Common myeloid progenitor, CD34-positive (primary cell): ENCODE data around the gene PAMR1.

Experiments
- CTCF ChIA-PET: fragments of 350-600 bp; sonication (Branson Sonifier 250); formaldehyde crosslinking; loops from one replicate; lab custom pipeline; 2021; ENCODE audit warnings: antibody characterized with exemption; lab: Charles Lee
- POLR2A ChIA-PET: fragments of 350-600 bp; sonication (Branson Sonifier 250); formaldehyde crosslinking; loops from one replicate; lab custom pipeline; 2021; ENCODE audit warnings: antibody characterized with exemption; lab: Charles Lee
- DNase-seq, 3 donors: peaks; one replicate each; pipeline versions ENCODE4 v3.0.0 to v3.0.0-alpha.2; 2013
- H3K27ac ChIP-seq, 2 experiments: 1 replicate in 1 of 2; 2 replicates in 1 of 2; pipeline ENCODE4 v1.7.0; 2013; ENCODE audit warnings: inconsistent platforms in 2 of 2, low read length in 2 of 2, mild to moderate bottlenecking in 2 of 2, low read depth in 1 of 2, moderate library complexity in 1 of 2; ENCODE audit not compliant: severe bottlenecking in 2 of 2, insufficient read depth in 1 of 2, poor library complexity in 1 of 2
- H3K27me3 ChIP-seq, 5 experiments: replicated peaks in 2 of 5; 1 replicate in 3 of 5; 2 replicates in 2 of 5; pipeline versions ENCODE4 v1.6.1 to v1.7.0; 2013; ENCODE audit warnings: low read length in 4 of 5, mild to moderate bottlenecking in 2 of 5, moderate library complexity in 2 of 5, inconsistent platforms in 1 of 5; ENCODE audit not compliant: insufficient read depth in 5 of 5, control insufficient read depth in 4 of 5
- H3K36me3 ChIP-seq, 4 experiments: 1 replicate in 2 of 4; 2 replicates in 2 of 4; pipeline versions ENCODE4 v1.6.1 to v1.7.0; 2013; ENCODE audit warnings: low read length in 3 of 4, control low read depth in 1 of 4, mild to moderate bottlenecking in 1 of 4; ENCODE audit not compliant: control insufficient read depth in 4 of 4, insufficient read depth in 4 of 4
- H3K4me1 ChIP-seq, 4 experiments: 1 replicate in 3 of 4; 2 replicates in 1 of 4; pipeline versions ENCODE4 v1.6.1 to v1.7.1; 2013; ENCODE audit warnings: low read length in 3 of 4, mild to moderate bottlenecking in 3 of 4, control low read depth in 1 of 4, inconsistent platforms in 1 of 4, moderate library complexity in 1 of 4; ENCODE audit not compliant: control insufficient read depth in 4 of 4, insufficient read depth in 4 of 4; ENCODE audit errors: control extremely low read depth in 1 of 4
- H3K4me3 ChIP-seq, 7 experiments: 1 replicate in 4 of 7; 2 replicates in 3 of 7; pipeline versions ENCODE4 v1.5.1 to v1.7.0; 2013; ENCODE audit warnings: mild to moderate bottlenecking in 7 of 7, low read length in 6 of 7, moderate library complexity in 6 of 7, inconsistent platforms in 2 of 7, low read depth in 2 of 7, control low read depth in 1 of 7; ENCODE audit not compliant: insufficient read depth in 4 of 7, control insufficient read depth in 1 of 7; ENCODE audit errors: extremely low read depth in 1 of 7
- H3K9me3 ChIP-seq, 5 experiments: 1 replicate in 4 of 5; 2 replicates in 1 of 5; pipeline versions ENCODE4 v1.6.1 to v1.7.1; 2013; ENCODE audit warnings: low read length in 4 of 5, mild to moderate bottlenecking in 2 of 5, inconsistent platforms in 1 of 5, low read depth in 1 of 5, moderate library complexity in 1 of 5; ENCODE audit not compliant: control insufficient read depth in 4 of 5, insufficient read depth in 2 of 5; ENCODE audit errors: control extremely low read depth in 1 of 5
- WGBS: methylation state at CpG from one replicate; pipeline ENCODE4 v1.1.5; 2013; ENCODE audit not compliant: insufficient coverage; 5-methylcytosine and 5-hydroxymethylcytosine counted together

The PAMR1 gene

DNA sequence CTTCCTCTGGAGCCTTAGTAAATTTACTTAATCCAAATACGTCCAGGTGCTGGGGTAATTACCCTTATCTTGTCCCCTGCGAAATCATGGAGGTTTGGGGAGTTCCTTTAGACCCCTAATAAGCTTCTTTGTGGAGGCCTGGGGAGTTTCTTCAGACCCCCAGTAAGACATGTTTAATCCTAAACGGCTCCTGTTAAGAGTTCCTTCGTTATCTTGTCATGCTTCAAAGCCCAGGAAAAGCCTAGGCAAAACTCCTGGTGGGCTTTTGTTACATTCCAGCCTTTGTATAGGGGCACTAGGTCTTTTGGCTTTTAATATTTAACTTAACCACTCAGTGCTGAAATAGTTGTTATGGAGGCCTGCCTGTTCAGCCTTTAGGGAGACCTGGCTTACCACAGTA, 18.1 kb upstream of the PAMR1 start:
- Histone ChIP-seq H3K36me3 (no peaks in the 10 kb centered on the region), H3K9me3 (no peaks in the 10 kb centered on the region), H3K4me1 (no peaks in the 10 kb centered on the region), H3K27me3 (peaks cover 0 to 4% (median 0%) of the 10 kb centered on the region in 5 experiments), H3K4me3 (no peak overlapping the region), H3K27ac (no peak overlapping the region)
- 100% methylated on average over 3 of the region's 4 CpGs for WGBS
- POLR2A ChIA-PET, result no interaction called here
- no peak for DNase-seq
- CTCF ChIA-PET, result no interaction called here

DNA sequence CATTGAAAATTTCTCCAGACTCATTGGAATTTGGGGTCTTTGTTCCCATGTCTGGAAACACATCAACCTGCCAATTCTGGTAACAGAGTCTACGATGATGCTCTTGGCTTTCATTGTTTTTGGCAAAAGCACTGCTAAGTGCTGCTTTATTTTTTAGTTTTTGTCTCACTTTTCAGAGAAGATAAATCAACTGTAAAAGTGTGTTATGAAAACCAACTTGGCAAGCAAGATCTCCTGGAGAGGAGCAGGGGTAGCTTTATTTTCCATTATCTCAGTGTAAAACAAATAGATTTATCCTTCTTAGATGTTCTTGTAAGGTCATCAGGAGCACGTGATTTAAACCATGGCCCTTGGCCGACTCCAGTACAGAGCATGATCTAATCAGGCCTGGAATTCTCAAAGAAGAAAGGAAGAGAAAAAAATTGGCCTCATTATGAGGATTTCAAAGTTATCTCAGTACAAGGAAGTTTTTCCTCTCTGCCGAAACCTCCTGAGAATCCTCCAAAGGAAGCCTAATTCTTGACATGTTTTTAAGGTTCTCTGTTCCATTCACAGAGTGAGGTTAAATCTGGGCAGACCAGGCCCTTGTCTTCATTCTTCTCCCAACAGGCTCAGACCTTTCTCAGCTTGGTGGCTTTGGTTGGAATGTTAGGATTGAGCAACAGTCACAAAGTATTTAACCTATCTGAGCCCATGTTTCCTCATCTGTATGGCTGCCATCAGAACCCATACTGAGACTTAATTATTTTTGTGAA, 16.4 kb upstream of the PAMR1 start:
- WGBS, result 93% methylated on average over 2 of the region's 4 CpGs
- ChIA-PET CTCF (no interaction called here), POLR2A (no interaction called here)
- no peaks in the 10 kb centered on the region for H3K9me3 ChIP-seq
- peaks cover 0 to 6% (median 0%) of the 10 kb centered on the region in 5 experiments for H3K27me3 ChIP-seq
- H3K27ac ChIP-seq, result no peak overlapping the region
- no peaks in the 10 kb centered on the region for H3K36me3 ChIP-seq
- no peak overlapping the region for H3K4me3 ChIP-seq
- no peak for DNase-seq
- no peaks in the 10 kb centered on the region for H3K4me1 ChIP-seq

DNA sequence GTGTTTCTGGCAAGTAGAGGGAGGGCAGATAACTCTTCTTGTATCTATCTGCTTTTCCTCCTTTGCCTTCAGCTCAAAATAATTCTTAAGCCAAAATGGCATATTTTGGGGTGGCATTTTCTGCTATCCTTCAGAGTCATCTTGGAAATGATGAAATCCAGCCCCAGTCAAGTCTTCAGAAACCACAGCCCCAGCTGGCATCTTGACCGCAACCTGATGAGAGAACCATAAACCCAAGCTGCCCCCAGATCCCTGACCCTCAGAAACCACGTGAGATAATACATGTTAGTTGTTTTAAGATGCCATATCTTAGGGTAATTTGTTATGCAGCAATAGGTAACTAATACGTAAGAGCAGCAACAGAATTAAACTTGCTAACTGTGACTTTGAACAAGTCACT, 15.1 kb upstream of the PAMR1 start:
- POLR2A ChIA-PET, result no interaction called here
- Histone ChIP-seq H3K27ac (no peak overlapping the region), H3K36me3 (no peaks in the 10 kb centered on the region), H3K27me3 (peaks cover 0 to 6% (median 0%) of the 10 kb centered on the region in 5 experiments), H3K9me3 (no peaks in the 10 kb centered on the region), H3K4me1 (no peaks in the 10 kb centered on the region), H3K4me3 (no peak overlapping the region)
- CTCF ChIA-PET, result no interaction called here
- WGBS, result 100% methylated on average over 2 of the region's 3 CpGs
- no peak for DNase-seq

DNA sequence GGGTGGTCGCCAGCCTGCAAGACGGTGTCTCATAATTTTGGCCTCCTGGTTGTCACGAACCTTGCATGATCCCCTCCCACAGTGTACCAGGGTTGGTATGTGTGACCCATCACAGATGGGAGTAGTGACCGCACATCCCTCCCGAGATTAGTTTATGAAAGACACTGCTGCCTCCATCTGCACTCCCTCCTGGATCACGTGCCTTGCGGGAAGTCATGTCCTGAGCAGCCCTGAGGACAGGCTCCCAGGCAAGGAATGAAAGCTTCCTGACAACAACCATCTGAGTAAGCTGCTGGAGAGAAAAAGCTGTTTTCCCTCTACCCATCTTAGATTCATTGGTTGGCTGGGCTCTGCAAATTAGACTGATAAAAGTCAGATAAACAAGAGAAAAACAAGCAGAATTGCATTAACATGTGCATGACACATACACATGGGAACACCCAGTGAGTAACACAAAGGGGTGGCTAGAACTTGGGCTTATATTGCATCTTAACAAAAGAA, 14.4 kb upstream of the PAMR1 start:
- DNase-seq, result no peak
- WGBS, result 83% methylated on average over 5 of the region's 7 CpGs
- H3K36me3 ChIP-seq, result no peaks in the 10 kb centered on the region
- H3K9me3 ChIP-seq, result no peaks in the 10 kb centered on the region
- POLR2A ChIA-PET, result no interaction called here
- no peak overlapping the region for H3K27ac ChIP-seq
- no peak overlapping the region for H3K4me3 ChIP-seq
- CTCF ChIA-PET, result no interaction called here
- H3K4me1 ChIP-seq, result no peaks in the 10 kb centered on the region
- peaks cover 0 to 10% (median 0%) of the 10 kb centered on the region in 5 experiments for H3K27me3 ChIP-seq

GRCh38 chr11:35539256-35539655, 13.8 kb upstream of the PAMR1 start:
- Histone ChIP-seq H3K4me1 (no peaks in the 10 kb centered on the region), H3K36me3 (no peaks in the 10 kb centered on the region), H3K27me3 (peaks cover 0 to 10% (median 0%) of the 10 kb centered on the region in 5 experiments), H3K9me3 (no peaks in the 10 kb centered on the region), H3K27ac (no peak overlapping the region), H3K4me3 (no peak overlapping the region)
- CTCF ChIA-PET, result no interaction called here
- POLR2A ChIA-PET, result no interaction called here
- no peak for DNase-seq
- 36% methylated on average over 1 of the region's 3 CpGs for WGBS

GRCh38 chr11:35536470-35536869, 11.1 kb upstream of the PAMR1 start:
- no peak overlapping the region for H3K27ac ChIP-seq
- no peak for DNase-seq
- ChIA-PET CTCF (no interaction called here), POLR2A (no interaction called here)
- H3K4me3 ChIP-seq, result no peak overlapping the region
- peaks cover 0 to 14% (median 2%) of the 10 kb centered on the region in 5 experiments for H3K27me3 ChIP-seq
- H3K4me1 ChIP-seq, result no peaks in the 10 kb centered on the region
- WGBS, result 97% methylated on average over 7 of the region's 7 CpGs
- H3K9me3 ChIP-seq, result no peaks in the 10 kb centered on the region
- H3K36me3 ChIP-seq, result no peaks in the 10 kb centered on the region

DNA sequence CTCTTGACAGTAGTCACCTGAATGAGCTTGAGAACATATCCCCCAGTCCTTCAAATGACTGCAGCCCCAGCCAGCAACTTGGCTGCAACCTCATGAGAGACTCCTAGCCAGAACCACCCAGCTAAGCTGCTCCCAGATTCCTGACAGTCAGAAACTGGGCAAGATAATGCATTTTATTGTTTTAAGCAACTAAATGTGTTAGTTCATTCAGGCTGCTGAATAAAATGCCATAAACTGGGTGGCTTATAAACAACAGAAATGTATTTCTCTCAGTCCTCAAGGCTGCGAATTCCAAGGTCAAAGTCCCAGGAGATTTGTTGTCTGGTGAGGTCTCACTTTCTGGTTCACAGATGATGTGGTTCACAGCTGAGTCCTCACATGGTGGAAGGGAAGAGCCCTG, 5.8 kb upstream of the PAMR1 start:
- no CpG with 5 or more reads among the region's 1 CpG for WGBS
- Histone ChIP-seq H3K27me3 (peaks cover 3 to 26% (median 21%) of the 10 kb centered on the region in 5 experiments), H3K4me3 (no peak overlapping the region), H3K9me3 (peaks cover 0 to 6% (median 0%) of the 10 kb centered on the region in 5 experiments), H3K4me1 (peaks cover 0 to 1% (median 0%) of the 10 kb centered on the region in 4 experiments), H3K27ac (no peak overlapping the region), H3K36me3 (no peaks in the 10 kb centered on the region)
- POLR2A ChIA-PET, result no interaction called here
- CTCF ChIA-PET, result no interaction called here
- no peak for DNase-seq
